Cardiac atrium fibroblast (primary cell): ENCODE data around the gene PNMA8B. TPM values are rescaled to one million over a fixed set of nuclear protein-coding genes. Genes with fewer than 3 reads are reported as not detected.

Experiments used
- total RNA-seq: library from RNA; depleted of rRNA; stranded (reverse); fragments of >200 nt; gene quantifications from 2 replicates; pipeline ENCODE4 v1.2.3, GENCODE V29; 2015

The PNMA8B gene
- 0.97 and 1.3 TPM in 2 replicates for total RNA-seq

GRCh38 chr19:46495786-46496099 lies at the start of gene PNMA8B:
PNMA8B (minus strand) TSS chr19:46495867; CDS start chr19:46495465, 402 bp downstream.

GRCh38 chr19:46471116-46471733 lies 24.4 kb downstream of the PNMA8B start, which contains the start of gene PNMA8A:
PNMA8A (minus strand) TSS chr19:46471563; CDS start chr19:46471035, 528 bp downstream.

Other genes starting within 250 kb of the PNMA8B start
- gene HIF3A, start 198.8 kb downstream of the PNMA8B start, total RNA-seq, result 18.8 and 20.4 TPM in 2 replicates
- 74.5 and 74.6 TPM in 2 replicates for gene PPP5C, start 148.8 kb downstream of the PNMA8B start, total RNA-seq
- gene CCDC8, start 82.3 kb downstream of the PNMA8B start, total RNA-seq, result 29.8 and 32.1 TPM in 2 replicates
- gene PNMA8C, start 66.9 kb downstream of the PNMA8B start, total RNA-seq, result not detected in 2 replicates
- 0.36 and 1.5 TPM in 2 replicates for gene PNMA8A, start 24.3 kb downstream of the PNMA8B start, total RNA-seq
- gene CALM3, start 105.5 kb upstream of the PNMA8B start, total RNA-seq, result 207 and 293 TPM in 2 replicates
- gene PTGIR, start 129.2 kb upstream of the PNMA8B start, total RNA-seq, result 25.4 and 33.9 TPM in 2 replicates
- not detected in 2 replicates for gene GNG8, start 140.3 kb upstream of the PNMA8B start, total RNA-seq
- 6.0 and 7.8 TPM in 2 replicates for gene DACT3, start 165.3 kb upstream of the PNMA8B start, total RNA-seq
- 12.2 and 17.5 TPM in 2 replicates for gene PRKD2, start 221.2 kb upstream of the PNMA8B start, total RNA-seq